K562 (cell line): ENCODE data around the gene YARS1. TPM values are rescaled to one million over a fixed set of nuclear protein-coding genes. Genes with fewer than 3 reads are reported as not detected.

Source experiments
- CBX1 ChIP-seq: sonication (generic); IDR thresholded peaks from 2 replicates; pipeline ENCODE4 v1.6.1; 2016; ENCODE audit warnings: antibody characterized with exemption, low read depth, mild to moderate bottlenecking
- CEBPZ ChIP-seq: fragments of 150-350 bp; IDR thresholded peaks from 2 replicates; pipeline ENCODE4 v1.6.1; 2014; ENCODE audit warnings: low read depth, mild to moderate bottlenecking, low read length, borderline replicate concordance
- HDAC6 ChIP-seq: IDR thresholded peaks from 2 replicates; pipeline ENCODE4 v1.6.1; 2012; ENCODE audit warnings: low read depth, mild to moderate bottlenecking, control low read depth, inconsistent platforms, low read length, moderate library complexity
- HNRNPUL1 ChIP-seq: fragments of 200-400 bp; formaldehyde crosslinking; IDR thresholded peaks from 2 replicates; pipeline ENCODE4 v1.6.1; 2017; ENCODE audit warnings: low read length
- JUN ChIP-seq, 2 experiments: sonication (generic) in 1 of 2; formaldehyde crosslinking in 1 of 2; IDR thresholded peaks; 2 replicates each; pipeline versions ENCODE4 v1.6.1 to v1.8.0; 2012 to 2022; ENCODE audit warnings: borderline replicate concordance in 2 of 2, mild to moderate bottlenecking in 2 of 2, improper control_type of control experiment in 1 of 2, low read depth in 1 of 2, low read length in 1 of 2, missing genetic modification reagents in 1 of 2
- JUND ChIP-seq, 2 experiments: IDR thresholded peaks; 2 replicates in 1 of 2; 3 replicates in 1 of 2; pipeline ENCODE4 v1.6.1; 2011; ENCODE audit warnings: borderline replicate concordance in 2 of 2, low read depth in 2 of 2, low read length in 2 of 2, improper control_type of control experiment in 1 of 2, missing biosample characterization in 1 of 2, missing genetic modification characterization in 1 of 2, missing genetic modification reagents in 1 of 2
- KDM5B ChIP-seq: fragments of 200-600 bp; sonication (generic); IDR thresholded peaks from 2 replicates; pipeline ENCODE4 v1.6.1; 2012; ENCODE audit warnings: low read depth, mild to moderate bottlenecking, moderate library complexity, low read length, control low read depth, inconsistent platforms; ENCODE audit not compliant: insufficient replicate concordance
- NFYB ChIP-seq: IDR thresholded peaks from 2 replicates; pipeline ENCODE4 v1.6.1; 2011; ENCODE audit warnings: mild to moderate bottlenecking, moderate library complexity; ENCODE audit not compliant: insufficient read length; ENCODE audit errors: extremely low read depth
- PATZ1 ChIP-seq: fragments of 250-450 bp; sonication (Bioruptor Pico); IDR thresholded peaks from 2 replicates; pipeline ENCODE4 v1.5.0; 2020; ENCODE audit warnings: mild to moderate bottlenecking, borderline replicate concordance
- PHB2 ChIP-seq: fragments of 450-650 bp; IDR thresholded peaks from 2 replicates; pipeline ENCODE4 v1.6.1; 2017; ENCODE audit warnings: low read depth
- RHOXF2B ChIP-seq: fragments of 250-450 bp; sonication (Bioruptor Pico); conservative IDR thresholded peaks from 2 replicates; pipeline ENCODE4 v1.5.1; 2021
- SMARCC2 ChIP-seq: fragments of 450-650 bp; IDR thresholded peaks from 2 replicates; pipeline ENCODE4 v1.6.1; 2017; ENCODE audit warnings: antibody characterized with exemption, moderate library complexity, mild to moderate bottlenecking, low read depth
- VEZF1 ChIP-seq: fragments of 200-800 bp; sonication (Bioruptor generic); IDR thresholded peaks from 2 replicates; pipeline ENCODE4 v1.6.1; 2017; ENCODE audit warnings: missing genetic modification characterization, missing compliant biosample characterization
- ZBTB8A ChIP-seq: fragments of 450-650 bp; IDR thresholded peaks from 2 replicates; pipeline ENCODE4 v1.6.1; 2018; ENCODE audit warnings: mild to moderate bottlenecking, moderate library complexity; ENCODE audit not compliant: partially characterized antibody
- ZNF143 ChIP-seq: sonication (generic); formaldehyde crosslinking; IDR thresholded peaks from 2 replicates; pipeline ENCODE4 v1.9.0; 2022; ENCODE audit warnings: mild to moderate bottlenecking, missing genetic modification reagents
- ZNF175 ChIP-seq: fragments of 200-800 bp; sonication (Bioruptor generic); IDR thresholded peaks from 2 replicates; pipeline ENCODE4 v1.6.1; 2016; ENCODE audit warnings: low read depth, mild to moderate bottlenecking, missing genetic modification characterization, missing compliant biosample characterization
- ZNF224 ChIP-seq: sonication (generic); formaldehyde crosslinking; IDR thresholded peaks from 2 replicates; pipeline ENCODE4 v1.8.0; 2022; ENCODE audit warnings: mild to moderate bottlenecking, missing genetic modification reagents
- polyA plus RNA-seq, 8 experiments: library from polyadenylated mRNA; depleted of rRNA in 4 of 8; stranded (reverse) in 5 of 8; unstranded in 3 of 8; fragments of >200 nt; fragmentation: Nextera tagmentation in 2 of 8; fragmentation: Illumina TruSeq in 1 of 8; extraction: Ambion mirVana in 2 of 8; extraction: Trizol in 1 of 8; gene quantifications; 2 replicates each; pipeline versions ENCODE4 v1.2.1 to v1.2.3, GENCODE V29; 2011 to 2014; ENCODE audit warnings: inconsistent platforms in 1 of 8, missing spikeins in 1 of 8
- total RNA-seq, 7 experiments: library from RNA; depleted of rRNA in 6 of 7; stranded (reverse); fragments of >200 nt in 6 of 7; fragmentation: Illumina TruSeq in 2 of 7; extraction: Trizol in 2 of 7; gene quantifications; 2 replicates each; pipeline versions ENCODE4 v1.2.1 to v1.2.3, GENCODE V29; 2011 to 2021; ENCODE audit warnings: low replicate concordance in 1 of 7
- TF ChIP-seq, protein P1 (sequence below): sonication (generic); formaldehyde crosslinking; IDR thresholded peaks from 2 replicates; pipeline ENCODE4 v1.8.0; 2022; ENCODE audit warnings: missing genetic modification reagents, mild to moderate bottlenecking, borderline replicate concordance

Gene YARS1
- total and polyA plus RNA-seq, 9 of the 15 experiments (the other 6 are each of a cell fraction or from before 2014, with no cell fraction given), result 66.2 to 336 (median 201) TPM

DNA sequence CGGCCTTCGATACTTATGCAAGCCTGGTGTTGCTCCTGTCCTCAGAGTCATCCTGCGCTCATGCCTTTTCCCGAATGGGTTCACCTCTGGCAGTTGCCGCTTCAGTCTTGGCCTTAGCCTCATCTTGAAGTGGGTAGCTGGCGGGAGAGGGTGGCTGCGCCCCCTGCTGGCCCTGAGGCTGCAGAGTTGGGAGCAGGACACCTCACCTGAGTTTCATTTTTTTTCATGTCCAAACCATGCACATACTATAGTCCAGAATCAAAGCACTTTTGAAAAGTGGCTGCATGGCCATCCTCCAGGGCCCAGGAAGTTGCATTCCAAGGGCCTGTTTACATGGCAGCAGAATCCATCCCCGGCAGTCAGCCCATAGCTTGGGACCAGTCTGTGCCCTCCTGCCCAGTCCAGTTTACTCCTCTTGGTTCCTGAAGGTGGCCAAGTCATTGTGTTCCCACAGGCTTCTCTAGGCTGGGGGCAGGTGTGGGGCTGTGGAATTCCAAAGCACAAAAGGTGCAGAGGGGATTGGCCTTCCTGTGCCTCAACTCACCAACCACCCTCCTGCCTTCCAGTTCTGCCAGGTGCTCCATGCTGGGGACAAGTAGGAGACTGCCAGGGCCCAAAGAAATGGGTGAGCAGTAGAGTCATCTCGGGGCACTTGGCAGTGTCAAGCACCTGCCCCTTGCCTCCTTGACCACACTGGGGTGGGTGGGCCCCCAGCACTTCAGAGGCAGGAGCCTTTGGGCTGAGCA, 44.0 kb downstream of the YARS1 start (continued):
- TF ChIP-seq CEBPZ, result no peak
- TF ChIP-seq PHB2, result no peak
- TF ChIP-seq VEZF1, result peak; percentile 21; the same call in 1 of the 2 replicates
- TF ChIP-seq CBX1, result no peak
- TF ChIP-seq PATZ1 (CRISPR knock-in tag), result no peak
- 0 out of 2 replicates have a peak, but pooled peaks have one; percentile 12 for TF ChIP-seq HNRNPUL1
- TF ChIP-seq NFYB, result no peak
- TF ChIP-seq SMARCC2, result no peak
- TF ChIP-seq ZNF175 (CRISPR knock-in tag), result no peak
- TF ChIP-seq RHOXF2B (CRISPR knock-in tag), result no peak
- TF ChIP-seq ZNF224 (CRISPR knock-in tag), result no peak
- TF ChIP-seq JUND (IDR thresholded peaks at IDR 0.05; ENCODE audit: borderline replicate concordance, low read depth, low read length), result peak; percentile 60; the same call in 1 of the 2 replicates
- TF ChIP-seq JUND (tag; IDR thresholded peaks at IDR 0.05; ENCODE audit: borderline replicate concordance, low read depth, low read length), result no peak; the same call in 2 of the 3 replicates
- TF ChIP-seq ZNF143, result peak; percentile 29; the same call in 1 of the 2 replicates
- TF ChIP-seq, protein P1, sequence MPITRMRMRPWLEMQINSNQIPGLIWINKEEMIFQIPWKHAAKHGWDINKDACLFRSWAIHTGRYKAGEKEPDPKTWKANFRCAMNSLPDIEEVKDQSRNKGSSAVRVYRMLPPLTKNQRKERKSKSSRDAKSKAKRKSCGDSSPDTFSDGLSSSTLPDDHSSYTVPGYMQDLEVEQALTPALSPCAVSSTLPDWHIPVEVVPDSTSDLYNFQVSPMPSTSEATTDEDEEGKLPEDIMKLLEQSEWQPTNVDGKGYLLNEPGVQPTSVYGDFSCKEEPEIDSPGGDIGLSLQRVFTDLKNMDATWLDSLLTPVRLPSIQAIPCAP, result no peak
- TF ChIP-seq KDM5B, result peak; percentile 11
- TF ChIP-seq HDAC6, result no peak
- TF ChIP-seq ZBTB8A, result no peak
- 0 out of 2 replicates have a peak, but pooled peaks have one; percentile 44 for TF ChIP-seq JUN (IDR thresholded peaks at IDR 0.05; ENCODE audit: borderline replicate concordance, low read depth, low read length)
- no peak for TF ChIP-seq JUN (CRISPR knock-in tag; IDR thresholded peaks at IDR 0.05; ENCODE audit: borderline replicate concordance)
